NCI-H2196 treated with DMSO at 0.1 percent for 48 hours (cell line): ENCODE measurements around the gene INIP.
"Not testable (repeated sequence)": the region's sequence is repeated elsewhere in the genome, so short reads cannot be mapped to it uniquely, and the experiment has no call there.

Experiments
- DNase-seq: peaks from one replicate; lab custom pipeline; 2025; ENCODE audit not compliant: unreplicated experiment; lab: John Stamatoyannopoulos, UW

Gene INIP

DNA sequence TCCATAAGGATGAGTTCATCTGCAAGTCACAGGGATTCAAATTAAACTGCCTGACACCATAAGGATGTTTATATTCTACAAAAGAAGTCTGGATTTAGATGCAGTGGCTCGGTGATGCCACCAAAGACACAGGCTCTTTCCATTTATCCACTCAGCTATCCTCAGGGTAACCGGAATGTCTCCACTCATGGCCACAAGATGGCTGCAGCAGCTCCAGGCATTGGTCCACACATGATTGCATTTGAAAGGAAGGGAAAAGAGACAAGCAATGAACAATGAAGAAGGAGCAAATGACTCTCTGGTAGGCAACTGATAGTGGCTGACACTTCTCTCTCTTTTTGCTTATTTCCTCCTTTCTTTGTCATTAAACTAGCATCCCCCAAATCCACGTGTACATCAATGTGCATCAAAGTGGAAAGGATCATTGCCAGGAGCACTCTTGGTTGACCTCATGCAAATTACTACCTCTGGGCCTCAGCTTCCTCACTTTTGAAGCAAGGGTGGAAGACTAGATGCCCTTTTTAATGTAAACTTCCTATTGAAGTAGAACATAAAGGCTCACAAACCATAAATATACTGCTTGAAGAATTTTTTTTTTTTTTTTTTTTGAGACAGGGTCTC, 25.4 kb upstream of the INIP start:
- DNase-seq, result no peak

DNA sequence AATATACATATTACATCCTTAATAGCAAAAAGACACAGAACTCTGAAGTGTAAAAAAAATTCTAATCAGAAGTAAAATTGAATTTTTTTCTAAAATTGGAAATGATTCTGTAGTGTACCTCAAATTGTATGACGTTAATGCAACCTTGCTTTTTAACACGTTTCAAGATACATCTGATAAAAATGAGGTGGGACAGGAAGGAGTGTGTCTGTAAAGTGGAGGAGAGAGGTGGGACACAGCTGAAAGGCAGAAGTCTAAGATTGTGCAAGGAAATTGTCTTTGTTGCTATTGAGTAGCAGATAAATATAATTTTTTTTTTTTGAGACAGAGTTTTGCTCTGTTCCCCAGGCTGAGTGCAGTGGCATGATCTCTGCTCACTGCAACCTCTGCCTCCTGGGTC, 17.0 kb upstream of the INIP start:
- no peak for DNase-seq

DNA sequence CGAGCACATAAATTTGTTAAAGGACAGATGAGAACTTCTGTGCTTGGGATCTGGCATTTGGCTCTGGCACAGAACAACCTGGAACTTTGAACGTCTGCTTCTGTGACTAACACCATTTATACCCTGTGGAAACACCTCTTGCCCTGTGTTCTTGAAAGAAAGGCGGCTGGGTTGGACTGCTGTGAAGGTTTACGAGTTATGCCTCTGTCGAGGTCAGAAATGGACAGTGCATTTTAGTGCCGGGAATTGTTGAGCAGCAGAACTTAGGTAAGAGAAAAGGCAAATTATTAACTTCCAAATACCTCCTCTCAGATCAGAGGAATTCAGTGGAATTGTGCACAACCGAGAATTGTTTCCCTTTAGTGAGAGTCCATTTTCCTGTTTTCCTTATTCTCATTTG, 14.1 kb upstream of the INIP start:
- DNase-seq, result no peak

DNA sequence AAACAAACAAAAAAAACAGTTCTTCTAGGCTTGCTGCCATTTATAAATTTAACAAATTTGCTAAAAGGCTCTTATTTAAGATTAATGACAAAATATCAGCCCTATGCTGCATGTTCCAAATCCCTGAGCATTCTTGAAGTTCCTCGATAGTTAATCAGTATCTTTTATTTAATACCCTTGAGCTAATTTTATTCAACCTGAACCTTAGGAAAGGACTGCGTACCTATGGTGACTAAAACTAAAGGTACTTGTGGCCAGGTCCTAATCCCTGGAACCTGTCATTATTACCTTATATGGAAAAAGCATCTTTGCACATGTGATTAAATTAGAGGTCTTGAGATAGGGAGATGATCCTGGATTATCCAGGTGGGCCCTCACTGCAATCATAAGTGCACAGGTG, 10.5 kb upstream of the INIP start:
- no peak for DNase-seq

DNA sequence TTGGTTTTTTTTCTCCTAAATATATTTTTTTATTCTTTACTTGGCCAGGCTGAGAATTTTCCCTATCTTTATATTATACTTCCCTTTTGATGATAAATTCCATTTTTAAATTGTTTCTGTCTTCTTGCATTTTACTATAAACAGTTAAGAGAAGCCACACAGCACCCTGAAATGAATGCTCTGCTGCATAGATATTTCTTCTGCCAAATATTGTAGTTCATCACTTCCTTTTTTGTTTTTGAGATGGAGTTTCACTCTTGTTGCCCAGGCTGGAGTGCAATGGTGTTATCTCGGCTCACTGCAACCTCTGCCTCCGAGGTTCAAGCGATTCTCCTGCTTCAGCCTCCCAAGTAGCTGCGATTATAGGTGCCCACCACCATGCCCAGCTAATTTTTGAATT, 8.5 kb upstream of the INIP start:
- DNase-seq, result no peak

DNA sequence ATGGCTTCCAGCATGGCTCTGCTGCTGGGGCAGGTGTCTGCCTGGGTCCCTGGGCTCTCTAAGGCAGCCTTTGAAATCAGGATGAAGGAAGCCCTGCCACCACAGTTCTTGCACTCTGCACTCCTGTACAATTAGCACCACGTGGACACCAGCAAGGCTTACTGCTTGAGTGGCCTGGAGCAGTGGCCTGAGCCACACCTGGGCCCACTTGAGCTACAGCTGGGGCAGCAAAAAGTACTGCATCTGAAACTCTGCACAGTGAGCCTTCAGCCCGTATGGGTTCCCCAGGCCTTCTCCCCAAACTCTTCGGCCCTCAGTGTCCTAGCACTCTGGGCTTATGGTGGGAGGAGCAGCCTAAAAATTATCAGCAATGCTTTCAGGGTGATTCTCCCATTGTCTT, 8.0 kb upstream of the INIP start:
- no peak for DNase-seq

DNA sequence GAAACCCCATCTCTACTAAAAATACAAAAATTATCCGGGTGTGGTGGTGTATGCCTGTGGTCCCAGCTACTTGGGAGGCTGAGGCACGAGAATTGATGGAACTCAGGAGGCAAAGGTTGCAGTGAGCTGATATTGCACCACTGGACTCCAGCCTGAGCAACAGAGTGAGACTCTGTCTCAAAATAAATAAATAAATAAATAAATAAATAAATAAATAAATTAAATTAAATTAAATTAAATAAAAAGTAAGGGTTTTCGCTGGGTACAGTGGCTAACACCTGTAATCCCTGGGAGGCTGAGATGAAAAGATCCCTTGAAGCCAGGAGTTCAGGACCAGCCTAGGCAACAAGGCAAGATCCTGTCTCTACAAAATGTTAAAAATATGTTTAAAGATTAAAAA, 4.8 kb upstream of the INIP start:
- DNase-seq, result not testable (repeated sequence)

DNA sequence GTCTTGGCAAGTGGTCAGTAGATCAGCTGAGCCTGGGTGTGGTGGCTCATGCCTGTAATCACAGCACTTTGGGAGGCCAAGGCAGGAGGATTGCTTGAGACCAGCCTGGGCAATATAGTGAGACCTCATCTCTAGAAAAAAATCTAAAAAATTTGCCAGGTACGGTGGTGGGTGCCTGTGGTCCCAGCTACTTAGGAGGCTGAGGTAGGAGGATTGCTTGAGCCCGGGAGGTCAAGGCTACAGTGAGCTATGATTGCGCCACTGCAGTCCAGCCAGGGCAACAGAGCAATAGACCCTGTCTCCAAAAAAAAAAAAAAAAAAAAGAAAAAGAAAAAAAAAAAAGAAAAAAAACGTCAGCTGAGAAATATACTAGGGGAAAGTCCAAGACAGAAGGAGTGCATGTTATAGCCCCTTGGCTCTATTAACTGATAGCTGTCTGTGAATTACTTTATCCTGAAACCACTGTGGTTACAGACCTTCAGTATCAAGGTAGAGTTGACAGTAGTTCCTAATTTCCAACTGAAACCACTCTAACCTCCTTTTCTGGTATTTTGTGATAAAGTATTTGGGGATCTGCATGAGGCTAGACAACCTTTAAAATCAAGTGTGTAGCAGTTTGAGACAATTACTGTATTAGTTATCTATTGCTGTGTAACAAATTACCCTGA, 2.3 kb upstream of the INIP start:
- no peak for DNase-seq

DNA sequence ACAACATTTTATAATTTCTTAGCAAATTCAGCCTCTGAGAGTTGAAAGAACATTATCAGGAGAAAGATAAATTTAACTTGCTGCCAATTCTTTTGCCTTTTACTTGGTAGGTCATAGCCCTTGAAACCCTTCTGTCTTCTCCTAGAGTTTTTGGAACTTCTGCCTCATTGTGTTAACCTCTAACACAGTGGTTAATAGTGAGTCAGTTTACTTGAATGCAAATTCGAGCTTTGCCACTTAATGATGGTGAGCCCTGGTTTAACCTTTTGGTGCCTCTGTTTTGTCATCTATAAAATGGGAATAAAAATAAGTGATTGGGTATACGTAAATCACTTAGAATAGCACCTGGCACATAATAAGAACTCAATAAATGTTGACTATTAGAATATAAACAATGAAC, 1.8 kb upstream of the INIP start:
- DNase-seq, result no peak

DNA sequence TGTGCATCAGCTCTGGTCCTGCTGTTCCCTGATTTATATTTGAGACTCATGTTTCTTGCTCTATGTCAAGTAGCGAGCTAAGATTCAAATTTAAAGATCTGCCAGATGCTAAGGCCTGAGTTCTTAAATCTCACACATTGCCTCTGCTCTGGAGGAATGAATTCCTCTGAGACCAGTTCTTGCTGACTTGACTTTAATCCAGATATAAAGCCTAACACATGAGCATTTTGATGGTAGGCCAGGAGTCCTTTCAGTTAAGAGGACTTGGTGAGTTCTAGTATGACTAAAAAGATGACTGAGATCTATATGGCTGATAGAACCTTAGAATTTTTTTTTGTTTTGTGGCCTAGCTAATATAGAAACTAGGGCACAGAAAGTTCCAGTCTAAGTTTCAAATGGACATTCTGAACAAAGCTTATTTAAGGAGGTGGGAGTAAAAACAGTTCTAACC, 1.3 kb upstream of the INIP start:
- no peak for DNase-seq

DNA sequence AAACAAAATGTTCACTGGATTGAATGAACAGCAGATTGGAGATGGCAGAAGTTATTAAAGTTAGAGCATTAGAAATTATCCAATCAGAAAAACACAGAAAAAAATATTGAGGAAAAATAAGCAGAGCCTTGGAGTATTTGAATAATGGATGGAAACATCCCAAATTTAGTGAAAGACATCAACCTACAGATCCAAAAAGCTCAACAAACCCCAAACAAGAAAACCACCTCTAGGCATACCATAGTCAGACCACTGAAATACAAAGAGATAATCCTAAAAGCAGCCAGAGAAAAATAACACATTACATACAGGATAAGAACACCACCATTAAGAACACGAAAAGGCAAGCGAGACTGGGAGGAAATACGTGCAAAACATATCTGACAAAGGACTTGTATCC, 5.2 kb downstream of the INIP start:
- DNase-seq, result no peak

DNA sequence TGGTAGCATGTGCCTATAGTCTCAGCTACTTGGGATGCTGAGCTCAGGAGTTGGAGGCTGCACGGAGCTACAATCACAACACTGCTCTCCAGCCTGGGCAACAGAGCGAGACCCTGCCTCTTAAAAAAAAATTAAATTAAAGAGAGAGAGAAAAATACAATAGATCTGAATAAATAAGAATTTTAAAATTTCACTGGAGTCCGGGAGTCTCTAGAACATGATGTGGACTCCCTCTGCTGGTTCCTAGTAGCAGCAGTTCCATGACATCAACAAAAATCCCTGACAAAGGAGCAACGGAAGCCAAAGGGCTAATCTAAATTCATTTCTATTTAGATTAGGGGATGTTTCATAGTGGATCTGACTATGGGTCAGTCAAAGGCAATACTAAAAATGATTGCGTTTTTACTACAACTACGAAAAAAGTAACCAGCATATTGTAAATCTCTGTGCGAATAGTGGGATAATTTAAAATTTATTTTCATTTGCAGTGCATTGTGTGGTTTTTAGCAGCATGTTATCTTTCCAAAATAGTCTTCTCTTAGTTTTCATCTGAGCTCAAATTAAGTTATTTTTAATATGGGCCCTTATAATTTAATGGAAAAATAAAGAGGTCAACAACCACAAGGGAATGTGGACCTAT, 6.7 kb downstream of the INIP start:
- DNase-seq, result peak; percentile 24

DNA sequence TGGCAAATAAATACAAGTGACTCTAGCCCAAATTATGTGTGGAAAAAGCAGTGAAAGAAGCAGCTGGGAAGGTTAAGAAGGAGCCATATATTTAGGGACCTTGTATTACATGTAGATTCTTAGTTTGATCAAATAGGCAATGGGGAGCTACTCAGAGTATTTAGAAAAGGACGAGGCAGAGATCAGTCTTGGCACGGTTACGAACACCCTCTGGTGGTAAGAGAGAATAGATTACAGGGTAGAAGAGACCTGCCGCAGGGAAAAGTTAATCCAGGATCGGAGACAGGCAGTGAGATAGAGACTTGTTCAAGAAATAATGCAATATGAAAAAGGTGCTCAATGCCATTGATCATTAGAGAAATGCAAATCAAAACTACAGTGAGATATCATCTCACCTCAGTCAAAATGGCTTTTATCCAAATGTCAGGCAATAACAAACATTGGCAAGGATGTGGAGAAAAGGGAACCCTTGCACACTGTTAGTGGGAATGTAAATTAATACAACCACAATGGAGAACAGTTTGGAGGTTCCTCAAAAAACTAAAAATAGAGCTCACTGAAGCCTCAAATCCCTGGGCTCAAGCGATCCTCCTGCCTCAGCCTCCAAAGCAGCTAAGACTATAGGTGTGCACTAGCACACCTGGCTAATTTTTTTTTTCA, 12.0 kb downstream of the INIP start:
- no peak for DNase-seq

DNA sequence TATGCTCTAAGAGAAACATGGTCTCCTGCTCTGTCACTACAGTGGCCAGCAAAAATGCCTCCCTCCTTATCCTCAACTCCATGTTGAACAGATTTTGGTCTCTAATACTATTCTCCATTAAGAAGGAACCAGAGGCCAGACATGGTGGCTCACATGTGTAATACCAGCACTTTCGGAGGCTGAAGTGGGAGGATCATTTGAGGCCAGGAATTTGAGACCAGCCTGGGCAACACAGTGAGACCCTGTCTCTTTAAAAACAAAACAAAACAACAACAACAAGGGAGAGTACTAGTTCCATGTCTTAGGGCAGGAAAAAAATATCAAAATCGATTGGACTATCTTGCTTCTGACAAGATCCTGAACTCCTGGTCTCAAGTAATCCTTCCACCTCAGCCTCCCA, 14.6 kb downstream of the INIP start:
- no peak for DNase-seq

DNA sequence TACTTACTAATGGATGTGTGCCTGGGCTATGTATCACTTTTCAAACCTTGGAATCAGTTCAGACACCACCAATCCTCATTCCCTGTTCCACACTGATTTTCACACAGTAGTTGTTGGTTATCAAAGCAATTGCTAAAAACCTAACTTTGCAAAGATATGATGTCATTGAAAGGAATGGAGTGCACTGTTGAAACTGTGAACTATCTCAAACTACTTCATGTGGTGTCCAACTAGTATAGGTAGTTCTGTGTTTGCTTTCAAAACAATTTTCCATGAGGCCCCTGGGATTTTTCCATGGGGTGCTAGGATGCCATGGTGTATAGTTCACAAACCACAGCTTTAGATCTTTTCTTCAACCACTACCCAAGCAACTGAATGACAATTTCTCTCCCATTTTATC, 17.8 kb downstream of the INIP start:
- no peak for DNase-seq

DNA sequence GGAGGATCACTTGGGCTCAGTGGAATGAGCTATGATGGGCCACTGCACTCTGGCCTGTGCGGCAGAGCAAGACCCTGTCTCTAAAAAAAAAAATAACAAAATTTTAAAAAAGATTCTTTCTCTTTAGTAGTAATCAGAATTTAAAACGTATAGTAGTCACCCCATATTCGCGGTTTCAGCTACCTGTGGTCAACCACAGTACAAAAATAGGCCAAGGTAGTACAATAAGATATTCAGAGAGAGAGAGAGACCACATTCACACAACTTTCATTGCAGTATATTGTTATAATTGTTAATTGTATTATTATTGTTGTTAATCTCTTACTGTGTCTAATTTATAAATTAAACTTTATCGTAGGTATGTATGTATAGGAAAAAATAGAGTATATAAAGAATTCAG, 18.7 kb downstream of the INIP start:
- no peak for DNase-seq

DNA sequence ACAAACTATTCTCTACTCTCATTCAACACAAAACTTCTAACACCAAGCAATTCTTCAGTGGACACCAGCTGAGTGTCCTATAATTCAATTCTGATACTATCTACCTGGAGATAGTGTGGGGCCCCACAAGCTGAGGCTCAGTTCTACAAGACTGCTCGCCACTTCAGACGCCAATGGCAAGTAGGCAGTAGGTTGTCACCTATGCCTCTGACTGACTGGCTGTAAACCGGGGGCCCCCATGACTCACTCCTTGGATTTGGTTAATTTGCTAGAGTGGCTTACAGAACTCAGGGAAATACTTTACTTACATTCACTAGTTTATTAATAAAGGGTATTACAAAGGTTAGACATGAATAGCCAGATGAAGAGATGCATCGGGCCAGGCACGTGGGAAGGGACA, 21.5 kb downstream of the INIP start:
- no peak for DNase-seq

DNA sequence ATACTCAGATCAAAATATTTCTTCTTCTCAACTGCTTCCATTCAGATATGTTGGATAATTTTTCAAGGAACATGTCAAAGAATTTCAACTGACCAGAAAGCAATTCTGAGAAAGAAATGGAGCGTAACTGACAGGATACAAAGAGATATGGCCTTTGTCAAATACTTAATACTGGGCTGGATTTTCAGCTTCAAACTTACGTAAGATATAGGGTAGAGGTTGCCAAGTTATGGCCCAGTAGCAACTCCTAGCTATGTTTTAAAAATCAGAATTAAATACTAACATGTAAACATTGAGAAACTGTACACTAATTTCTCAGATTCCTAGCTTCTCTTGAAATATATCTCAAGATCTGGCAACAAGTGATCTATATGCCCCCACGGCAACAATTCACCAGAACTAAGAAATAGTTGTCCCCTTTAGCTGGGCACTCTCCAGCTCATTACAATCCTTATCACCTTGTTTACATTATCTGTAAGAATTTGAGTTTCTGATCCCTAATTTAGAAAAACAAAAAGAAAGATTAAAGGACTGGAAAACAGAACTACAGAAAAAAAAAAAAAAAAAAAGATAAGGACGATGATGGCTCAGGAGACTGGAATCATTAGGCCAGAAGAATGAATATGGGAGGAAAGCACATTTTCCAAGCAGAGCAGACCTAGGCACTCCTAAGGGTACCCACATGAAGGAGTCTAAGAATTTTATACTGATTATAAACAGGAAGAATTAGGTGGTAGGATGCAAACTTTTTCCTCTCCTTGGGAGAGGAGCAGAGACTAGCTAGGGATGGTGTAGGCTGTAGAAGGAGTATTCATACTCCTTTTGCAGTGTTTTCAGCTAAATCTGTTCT, 23.0 kb downstream of the INIP start:
- DNase-seq, result no peak

DNA sequence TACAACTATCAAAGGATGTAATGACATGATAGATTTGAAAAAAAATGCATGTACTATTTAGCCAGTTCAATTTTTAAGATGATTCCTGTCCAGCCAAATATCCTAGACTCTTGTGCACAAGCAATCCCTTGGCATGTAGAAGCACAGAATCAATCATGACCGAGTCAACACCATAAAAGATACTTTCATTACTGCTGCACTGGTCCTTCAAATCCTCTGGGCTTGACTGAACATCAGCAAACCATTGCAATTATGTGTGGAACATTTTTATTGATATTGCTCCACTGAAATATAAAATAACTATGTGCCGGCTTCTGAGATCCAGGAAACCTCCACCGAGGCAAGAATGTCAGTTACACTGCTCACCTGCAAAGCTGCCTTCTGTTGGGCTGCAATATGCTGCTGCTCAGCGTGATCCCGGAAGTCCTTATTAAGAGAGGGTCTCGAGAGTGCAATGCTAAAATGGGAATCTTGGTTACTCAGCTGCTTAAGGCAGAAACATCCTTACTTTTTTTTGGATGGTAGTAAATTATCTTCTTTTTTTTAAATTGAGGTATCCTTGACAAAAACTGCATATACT, 28.7 kb downstream of the INIP start:
- DNase-seq, result no peak

DNA sequence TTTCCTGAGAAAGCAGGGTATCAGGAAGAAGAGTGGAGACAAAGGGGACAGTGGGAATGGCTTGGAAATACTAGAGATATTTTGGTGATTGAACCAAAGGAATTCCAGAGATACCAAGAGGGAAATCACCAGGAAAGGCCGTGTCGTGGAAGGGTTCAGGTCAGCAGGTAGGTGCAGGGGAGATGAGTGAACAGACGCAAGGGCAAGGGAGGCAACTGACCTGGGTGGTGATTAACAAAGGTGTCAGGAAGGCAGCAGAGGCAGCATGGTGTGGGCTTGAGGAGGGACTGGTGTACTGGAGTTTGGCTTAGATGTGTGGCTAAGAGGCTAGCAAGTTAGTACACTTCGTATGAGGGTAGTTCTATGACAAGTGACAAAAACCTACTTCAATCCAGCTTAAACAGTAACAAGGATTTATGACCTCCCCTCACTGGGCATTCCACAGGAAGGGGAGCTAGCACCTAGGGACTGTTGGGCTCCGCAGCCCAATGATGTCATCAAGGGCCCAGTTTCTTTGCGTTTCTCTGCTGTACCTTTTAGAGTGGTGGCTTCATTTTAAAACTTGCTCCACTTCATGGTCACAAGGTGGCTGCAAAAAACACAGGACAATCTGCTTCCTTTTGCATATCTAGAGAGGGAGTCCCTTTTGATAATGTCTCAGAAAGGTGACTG, 37.0 kb downstream of the INIP start:
- DNase-seq, result no peak
